IPS-18c (cell line): ENCODE measurements around the gene PROKR1.
"Not testable (repeated sequence)": the region's sequence is repeated elsewhere in the genome, so short reads cannot be mapped to it uniquely, and the experiment has no call there.

Source experiments
- H3K4me3 ChIP-seq: 2 replicates; pipeline ENCODE4 v1.7.0; 2013; ENCODE audit warnings: low read depth, mild to moderate bottlenecking, low read length, moderate library complexity; ENCODE audit not compliant: insufficient read depth
- H3K9me3 ChIP-seq: one replicate; pipeline ENCODE4 v1.6.1; 2013; ENCODE audit warnings: mild to moderate bottlenecking, low read length, moderate library complexity; ENCODE audit not compliant: control insufficient read depth, insufficient read depth

PROKR1 gene

GRCh38 chr2:68643011-68643873 lies at the start of gene PROKR1:
PROKR1 (plus strand) TSS chr2:68643579; CDS start chr2:68645822, 2,243 bp downstream.
- Histone ChIP-seq H3K9me3 (no peaks in the 10 kb centered on the region), H3K4me3 (peak within 1 kb of the TSS; percentile 82)

DNA sequence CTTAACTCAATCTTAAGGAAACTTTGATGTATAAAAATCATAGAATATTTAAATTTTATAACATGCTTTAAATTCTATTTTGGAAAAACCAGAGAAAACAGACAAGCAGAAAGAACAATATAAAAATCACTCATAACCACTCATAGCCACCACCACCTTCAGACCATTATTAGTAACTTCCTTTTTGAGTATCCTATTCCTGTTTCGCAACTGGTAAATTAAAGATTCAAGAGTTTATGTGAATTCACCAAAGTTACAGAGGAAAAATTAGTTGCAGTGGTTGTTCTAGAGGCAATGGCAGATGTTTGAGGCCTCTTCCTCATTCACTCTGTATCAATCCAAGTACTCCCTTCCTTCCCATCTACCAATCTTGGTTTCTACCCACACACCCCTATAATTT lies 49.3 kb upstream of the PROKR1 start:
- Histone ChIP-seq H3K4me3 (no peak overlapping the region), H3K9me3 (no peaks in the 10 kb centered on the region)

- Histone ChIP-seq H3K4me3 (no peak overlapping the region), H3K9me3 (no peaks in the 10 kb centered on the region)
Measured at GRCh38 chr2:68594674-68595492, 48.5 kb upstream of the PROKR1 start.

- H3K4me3 ChIP-seq, H3K9me3 ChIP-seq: not testable (repeated sequence)
Measured at GRCh38 chr2:68595493-68595785, 47.9 kb upstream of the PROKR1 start.

GRCh38 chr2:68600495-68600894 lies 42.9 kb upstream of the PROKR1 start:
- H3K4me3 ChIP-seq, H3K9me3 ChIP-seq: not testable (repeated sequence)

GRCh38 chr2:68603059-68603458 lies 40.3 kb upstream of the PROKR1 start:
- Histone ChIP-seq H3K9me3 (no peaks in the 10 kb centered on the region), H3K4me3 (no peak overlapping the region)

GRCh38 chr2:68604077-68604476 lies 39.3 kb upstream of the PROKR1 start:
- Histone ChIP-seq H3K9me3 (no peaks in the 10 kb centered on the region), H3K4me3 (no peak overlapping the region)

DNA sequence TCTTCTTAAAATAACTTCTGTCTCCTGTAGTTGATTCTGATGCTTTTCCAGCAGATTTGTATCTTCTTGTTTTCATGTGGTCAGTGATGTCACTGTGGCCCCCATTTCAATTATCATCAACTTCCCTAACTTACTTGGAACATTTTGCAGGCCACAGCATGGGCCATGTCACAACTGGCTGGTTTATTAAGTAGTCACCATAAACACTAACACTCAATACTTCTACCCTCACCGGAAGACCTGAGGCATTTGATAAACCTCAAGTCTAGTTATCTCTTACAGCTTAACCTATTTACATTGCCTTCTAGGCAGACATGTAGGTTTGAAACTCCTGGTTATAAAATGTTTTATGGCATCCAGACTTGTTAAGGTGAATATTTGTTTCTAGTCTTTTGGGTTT lies 37.4 kb upstream of the PROKR1 start:
- Histone ChIP-seq H3K9me3 (no peaks in the 10 kb centered on the region), H3K4me3 (no peak overlapping the region)

DNA sequence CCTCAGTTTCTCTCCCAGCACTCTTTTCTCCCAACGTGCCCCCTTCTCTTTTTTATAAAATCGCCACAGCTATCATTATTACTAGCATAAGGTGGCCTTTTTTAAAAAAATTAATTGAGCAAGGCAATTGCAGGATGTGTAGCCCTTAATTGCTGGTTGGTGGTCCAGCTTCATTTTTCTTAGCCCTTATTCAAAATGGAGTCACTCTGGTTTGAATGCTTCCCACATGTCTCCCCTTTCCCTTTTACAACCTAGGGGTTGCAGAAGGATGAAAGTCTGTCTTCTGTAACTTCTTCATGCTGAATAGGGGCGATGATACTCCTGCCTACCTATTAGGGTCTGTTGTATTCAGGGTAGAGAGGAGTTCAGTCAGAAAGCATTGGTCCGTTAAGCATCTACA lies 36.6 kb upstream of the PROKR1 start:
- Histone ChIP-seq H3K4me3 (no peak overlapping the region), H3K9me3 (no peaks in the 10 kb centered on the region)

DNA sequence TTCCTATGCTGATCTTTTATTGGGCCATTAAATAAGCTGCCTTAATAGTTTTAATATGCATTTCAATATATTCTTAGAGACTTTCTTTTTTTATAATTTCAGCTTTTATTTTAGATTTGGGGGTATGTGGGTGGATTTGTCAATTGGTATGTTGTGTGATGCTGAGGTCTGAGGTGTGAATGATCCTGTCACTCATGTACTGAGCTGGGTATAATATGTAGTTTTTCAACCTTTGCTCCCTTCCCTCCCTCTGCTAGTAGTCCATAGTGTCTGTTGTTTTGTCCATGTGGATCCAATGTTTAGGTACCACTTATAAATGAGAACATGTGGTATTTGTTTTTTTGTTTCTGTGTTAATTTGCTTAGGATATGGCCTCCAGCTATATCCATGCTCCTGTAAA lies 35.5 kb upstream of the PROKR1 start:
- Histone ChIP-seq H3K4me3 (no peak overlapping the region), H3K9me3 (no peaks in the 10 kb centered on the region)

- no peak overlapping the region for H3K4me3 ChIP-seq
- H3K9me3 ChIP-seq: no peaks in the 10 kb centered on the region
Measured at GRCh38 chr2:68612765-68613519, 30.4 kb upstream of the PROKR1 start.

GRCh38 chr2:68620772-68621171 lies 22.6 kb upstream of the PROKR1 start:
- Histone ChIP-seq H3K4me3 (no peak overlapping the region), H3K9me3 (no peaks in the 10 kb centered on the region)

DNA sequence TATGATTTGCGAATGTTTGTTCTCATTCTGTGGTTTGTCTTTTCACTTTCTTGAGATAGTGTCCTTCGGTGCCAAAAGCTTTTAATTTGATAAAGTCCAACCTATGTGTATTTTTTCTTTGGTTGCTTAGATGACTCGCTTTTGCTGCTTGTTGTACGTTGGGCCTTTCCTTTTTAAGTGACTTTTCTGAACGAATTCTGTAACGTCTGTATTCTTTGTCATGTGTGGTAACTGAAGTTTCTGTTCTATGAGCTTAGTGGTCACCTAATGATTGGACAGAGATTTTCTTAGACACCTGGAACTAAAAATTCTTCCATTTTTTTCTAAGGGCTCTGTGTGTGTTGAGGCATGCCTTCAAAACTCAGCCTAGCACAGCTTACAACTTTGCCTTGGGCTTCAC lies 19.6 kb upstream of the PROKR1 start:
- H3K9me3 ChIP-seq: no peaks in the 10 kb centered on the region
- H3K4me3 ChIP-seq: no peak overlapping the region

GRCh38 chr2:68627615-68628014 lies 15.8 kb upstream of the PROKR1 start:
- H3K4me3 ChIP-seq: no peak overlapping the region

DNA sequence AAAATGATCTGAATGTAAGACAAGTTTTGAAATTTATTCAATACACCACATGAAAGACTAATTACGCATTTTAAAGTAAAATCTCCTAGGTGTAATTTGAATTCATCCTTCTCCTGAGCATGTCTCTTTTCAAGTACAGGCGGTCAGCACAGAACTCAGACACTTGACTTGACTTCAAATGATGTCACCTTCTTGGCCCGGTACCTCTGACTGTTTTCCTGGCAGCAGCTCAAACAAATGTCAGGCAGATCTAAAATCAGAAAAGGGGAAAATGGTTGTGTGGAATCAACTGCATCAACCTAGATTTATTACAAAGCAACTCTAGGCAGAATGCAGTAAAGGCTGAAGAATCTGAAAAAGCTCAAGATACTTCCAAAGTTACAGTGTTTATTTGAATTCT lies 11.4 kb upstream of the PROKR1 start:
- Histone ChIP-seq H3K4me3 (no peak overlapping the region), H3K9me3 (no peaks in the 10 kb centered on the region)

More at GRCh38 chr2:68627615-68628014, 15.8 kb upstream of the PROKR1 start:
- no peaks in the 10 kb centered on the region for H3K9me3 ChIP-seq

DNA sequence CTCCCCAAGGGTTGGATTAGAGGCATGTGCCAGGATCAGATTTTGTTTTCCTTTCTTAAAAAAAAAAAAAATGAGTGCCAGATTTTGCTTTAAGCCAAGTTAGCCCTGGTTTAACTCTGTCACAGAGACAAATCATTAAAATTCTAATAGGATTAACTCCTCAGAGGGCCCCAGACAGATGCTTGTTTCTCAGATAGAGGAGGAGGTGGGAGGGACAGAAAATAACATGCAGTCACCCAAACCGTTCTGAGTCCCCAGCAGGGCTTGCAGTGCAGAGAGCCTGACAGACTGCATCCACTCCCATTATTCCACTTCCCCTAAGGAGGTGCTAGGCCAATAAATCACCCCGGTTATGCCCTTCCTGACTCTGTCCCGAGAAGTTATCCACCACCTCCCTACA lies 6.3 kb upstream of the PROKR1 start:
- no peaks in the 10 kb centered on the region for H3K9me3 ChIP-seq

GRCh38 chr2:68643874-68644485 lies 601 bp downstream of the PROKR1 start:
- Histone ChIP-seq H3K4me3 (peak overlapping the region; percentile 82), H3K9me3 (no peaks in the 10 kb centered on the region)

More for the DNA sequence above, 6.3 kb upstream of the PROKR1 start:
- no peak overlapping the region for H3K4me3 ChIP-seq
